Stimulated activated CD4-positive, alpha-beta T cell treated with anti-CD3 and anti-CD28 coated beads, TNF-alpha, amount 100 ng/mL, for 48 hours (primary cell): Measurements from ENCODE around the gene LRIT1.

Source experiments
- DNase-seq, 3 donors: peaks; one replicate each; pipeline ENCODE4 v3.0.0-alpha.2; 2020; ENCODE audit warnings: low read depth in 3 of 3

LRIT1 gene

GRCh38 chr10:84254552-84255478, 13.5 kb upstream of the LRIT1 start:
- no peak for DNase-seq

- no peak for DNase-seq
These were observed 7.4 kb upstream of the LRIT1 start for GRCh38 chr10:84248794-84249193.

- DNase-seq = no peak
These were observed 6.2 kb upstream of the LRIT1 start for GRCh38 chr10:84247496-84247895.

GRCh38 chr10:84244651-84245270, 3.4 kb upstream of the LRIT1 start, which contains the start of gene RGR:
TSS of gene RGR (plus strand) at chr10:84245053. CDS start at chr10:84245091, 38 bp downstream.
- no peak for DNase-seq

GRCh38 chr10:84243759-84244158, 2.4 kb upstream of the LRIT1 start:
- no peak for DNase-seq

GRCh38 chr10:84238909-84239308, 2.4 kb downstream of the LRIT1 start:
- DNase-seq = no peak

GRCh38 chr10:84237199-84238051, 3.9 kb downstream of the LRIT1 start:
- DNase-seq = no peak

- DNase-seq = no peak
These were observed 4.5 kb downstream of the LRIT1 start for GRCh38 chr10:84236807-84237198.

GRCh38 chr10:84235096-84235495, 6.2 kb downstream of the LRIT1 start:
- no peak for DNase-seq

GRCh38 chr10:84234479-84234878, 6.9 kb downstream of the LRIT1 start:
- no peak for DNase-seq

GRCh38 chr10:84233940-84234339, 7.4 kb downstream of the LRIT1 start:
- DNase-seq = no peak

GRCh38 chr10:84232376-84232775, 9.0 kb downstream of the LRIT1 start:
- no peak for DNase-seq

GRCh38 chr10:84230359-84230758, 11.0 kb downstream of the LRIT1 start:
- DNase-seq = no peak

- no peak for DNase-seq
These were observed 13.5 kb downstream of the LRIT1 start for GRCh38 chr10:84227810-84228209.

GRCh38 chr10:84226616-84227015, 14.7 kb downstream of the LRIT1 start:
- DNase-seq = no peak

GRCh38 chr10:84225427-84226173, 15.7 kb downstream of the LRIT1 start, which contains the start of gene LRIT2:
TSS of gene LRIT2 (minus strand) at chr10:84225544. CDS start at chr10:84225520, 24 bp downstream.
- DNase-seq = no peak

- no peak for DNase-seq
These were observed 16.8 kb downstream of the LRIT1 start for GRCh38 chr10:84224411-84225028.

- DNase-seq = no peak
These were observed 19.4 kb downstream of the LRIT1 start for GRCh38 chr10:84221916-84222315.

GRCh38 chr10:84217746-84218145, 23.6 kb downstream of the LRIT1 start:
- DNase-seq = no peak

GRCh38 chr10:84216834-84217233, 24.5 kb downstream of the LRIT1 start:
- DNase-seq = no peak
